Esophagus muscularis mucosa (tissue), 4 donors: ENCODE measurements around the gene MEGF8. TPM values are rescaled to one million over a fixed set of nuclear protein-coding genes. Genes with fewer than 3 reads are reported as not detected.

Source experiments
- DNase-seq: peaks from one replicate; pipeline ENCODE4 v3.0.0-alpha.2; 2017; ENCODE audit errors: extremely low spot score
- H3K27ac ChIP-seq, 4 donors: fragments of 200-600 bp; sonication (generic); replicated peaks in 1 of 4; 1 replicate in 3 of 4; 2 replicates in 1 of 4; pipeline ENCODE4 v1.5.1; 2016 to 2019; ENCODE audit warnings: mild to moderate bottlenecking in 1 of 4
- H3K27me3 ChIP-seq, 4 donors: fragments of 200-600 bp; sonication (generic); one replicate each; pipeline versions ENCODE4 v1.5.1 to v1.6.0; 2016 to 2019
- H3K36me3 ChIP-seq, 4 donors: fragments of 200-600 bp; sonication (generic); one replicate each; pipeline ENCODE4 v1.5.1; 2016 to 2019
- H3K4me1 ChIP-seq, 4 donors: fragments of 200-600 bp; sonication (generic); one replicate each; pipeline ENCODE4 v1.5.1; 2016 to 2019
- H3K4me3 ChIP-seq, 4 donors: fragments of 200-600 bp; sonication (generic); 1 replicate in 2 of 4; 2 replicates in 2 of 4; pipeline ENCODE4 v1.5.1; 2016 to 2019; ENCODE audit warnings: mild to moderate bottlenecking in 4 of 4, moderate library complexity in 1 of 4
- H3K9me3 ChIP-seq, 4 donors: fragments of 200-600 bp; sonication (generic); 1 replicate in 3 of 4; 2 replicates in 1 of 4; pipeline ENCODE4 v1.5.1; 2016 to 2019
- EP300 ChIP-seq: sonication (generic); formaldehyde crosslinking; IDR thresholded peaks from one replicate; pipeline ENCODE4 v1.6.1; 2017; ENCODE audit warnings: antibody characterized with exemption
- POLR2A ChIP-seq: fragments of 450-650 bp; IDR thresholded peaks from one replicate; pipeline ENCODE4 v1.6.1; 2017; ENCODE audit warnings: antibody characterized with exemption, moderate library complexity, mild to moderate bottlenecking, low read depth
- POLR2AphosphoS5 ChIP-seq, 2 donors: sonication (generic); formaldehyde crosslinking; IDR thresholded peaks; one replicate each; pipeline ENCODE4 v1.6.1; 2017; ENCODE audit warnings: antibody characterized with exemption in 2 of 2
- WGBS: methylation state at CpG from one replicate; pipeline ENCODE4 v1.1.5; 2018; 5-methylcytosine and 5-hydroxymethylcytosine counted together
- intact Hi-C: fragments of 100-400 bp; cut with DNase I; formaldehyde crosslinking; loops from one replicate; pipeline ENCODE4 v1.15.1; 2023
- total RNA-seq, 4 donors: library from RNA; depleted of rRNA; stranded (reverse); fragments of >200 nt; gene quantifications; one replicate each; pipeline versions ENCODE4 v1.1.0 to v1.2.1, GENCODE V29; 2016
- TF ChIP-seq, protein P1 (sequence below), 3 experiments: fragments of 200-600 bp in 2 of 3; fragments of 450-650 bp in 1 of 3; sonication (generic) in 2 of 3; IDR thresholded peaks; one replicate each; pipeline ENCODE4 v1.5.1; 2017 to 2019; ENCODE audit warnings: antibody characterized with exemption in 3 of 3, mild to moderate bottlenecking in 2 of 3, moderate library complexity in 1 of 3

The MEGF8 gene
- total RNA-seq, 4 donors from 2014 or later = 18.2 to 46.2 (median 25.5) TPM

DNA sequence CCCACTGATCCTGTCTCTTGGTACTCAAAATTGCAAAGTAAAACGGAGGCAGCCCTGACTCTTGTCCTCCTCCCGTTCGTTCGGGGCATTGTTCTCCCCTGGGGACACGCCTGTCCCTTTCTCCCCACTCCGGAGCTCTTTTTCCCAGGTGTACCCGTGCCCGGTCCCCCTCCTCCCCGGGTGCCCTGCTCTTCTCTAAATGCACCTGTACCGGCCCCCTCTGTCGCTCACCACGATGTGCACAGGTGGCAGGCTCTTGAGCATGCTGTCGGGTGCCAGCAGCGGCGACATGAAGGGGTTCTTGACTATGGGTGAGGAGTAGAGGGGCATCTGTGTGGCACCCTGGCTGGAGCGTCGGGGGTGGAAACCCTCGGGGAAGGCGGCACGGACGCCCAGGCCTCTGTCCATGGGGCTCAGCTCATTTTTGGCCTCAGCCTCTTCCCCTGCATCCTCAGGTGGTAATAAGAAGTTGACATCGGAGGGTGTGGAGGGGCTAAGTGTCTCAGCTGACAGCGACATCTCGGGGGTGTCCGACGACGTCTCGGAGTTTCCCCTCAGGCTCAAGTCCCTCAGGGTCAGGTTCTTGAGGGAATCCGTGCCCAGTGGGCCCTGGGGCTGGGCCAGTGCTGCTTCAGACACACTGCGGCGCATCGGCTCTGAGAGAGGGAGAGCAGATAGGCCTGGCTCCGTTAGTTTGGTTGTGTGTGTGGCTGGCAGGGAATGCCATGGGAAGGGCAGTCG is 77.1 kb downstream of the MEGF8 start:
- Histone ChIP-seq H3K4me3 (peak overlapping the region; percentile 69 to 73 (median 70)), H3K4me1 (peaks cover 18 to 31% (median 26%) of the 10 kb centered on the region in 4 donors), H3K36me3 (peaks cover 0 to 40% (median 9%) of the 10 kb centered on the region in 4 donors), H3K27me3 (no peaks in the 10 kb centered on the region), H3K27ac (peak overlapping the region in 3 of 4 donors; percentile 59 to 75 (median 72)), H3K9me3 (no peaks in the 10 kb centered on the region)
- intact Hi-C loops = no loop called here
- no peak for DNase-seq
- TF ChIP-seq, protein P1, sequence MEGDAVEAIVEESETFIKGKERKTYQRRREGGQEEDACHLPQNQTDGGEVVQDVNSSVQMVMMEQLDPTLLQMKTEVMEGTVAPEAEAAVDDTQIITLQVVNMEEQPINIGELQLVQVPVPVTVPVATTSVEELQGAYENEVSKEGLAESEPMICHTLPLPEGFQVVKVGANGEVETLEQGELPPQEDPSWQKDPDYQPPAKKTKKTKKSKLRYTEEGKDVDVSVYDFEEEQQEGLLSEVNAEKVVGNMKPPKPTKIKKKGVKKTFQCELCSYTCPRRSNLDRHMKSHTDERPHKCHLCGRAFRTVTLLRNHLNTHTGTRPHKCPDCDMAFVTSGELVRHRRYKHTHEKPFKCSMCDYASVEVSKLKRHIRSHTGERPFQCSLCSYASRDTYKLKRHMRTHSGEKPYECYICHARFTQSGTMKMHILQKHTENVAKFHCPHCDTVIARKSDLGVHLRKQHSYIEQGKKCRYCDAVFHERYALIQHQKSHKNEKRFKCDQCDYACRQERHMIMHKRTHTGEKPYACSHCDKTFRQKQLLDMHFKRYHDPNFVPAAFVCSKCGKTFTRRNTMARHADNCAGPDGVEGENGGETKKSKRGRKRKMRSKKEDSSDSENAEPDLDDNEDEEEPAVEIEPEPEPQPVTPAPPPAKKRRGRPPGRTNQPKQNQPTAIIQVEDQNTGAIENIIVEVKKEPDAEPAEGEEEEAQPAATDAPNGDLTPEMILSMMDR (IDR thresholded peaks at IDR 0.05) = no peak
- TF ChIP-seq EP300 (no peak), POLR2AphosphoS5 (IDR thresholded peaks at IDR 0.05) (no peak), POLR2A (no peak)
- 57% methylated on average over 23 of the region's 34 CpGs for WGBS

DNA sequence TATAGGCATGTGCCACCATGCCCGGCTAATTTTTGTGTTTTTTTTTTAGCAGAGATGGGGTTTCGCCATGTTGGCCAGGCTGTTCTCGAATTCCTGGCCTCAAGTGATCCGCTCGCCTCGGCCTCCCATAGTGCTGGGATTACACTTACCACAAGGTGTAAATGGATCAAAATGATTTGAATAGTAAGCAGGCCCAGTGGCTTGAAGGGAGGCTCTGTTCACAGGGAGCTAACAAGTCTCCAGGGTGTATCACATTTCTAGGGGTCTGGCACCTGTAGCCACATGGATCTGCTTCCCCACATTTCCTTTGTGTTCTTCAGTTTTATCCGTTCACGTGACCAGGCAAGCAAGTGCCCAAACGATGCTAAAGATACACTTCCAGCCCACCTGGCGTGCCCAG is 78.2 kb downstream of the MEGF8 start:
- no peak for DNase-seq
- Histone ChIP-seq H3K36me3 (peaks cover 0 to 45% (median 14%) of the 10 kb centered on the region in 4 donors), H3K9me3 (no peaks in the 10 kb centered on the region), H3K4me3 (no peak overlapping the region), H3K27ac (no peak overlapping the region), H3K27me3 (no peaks in the 10 kb centered on the region), H3K4me1 (peaks cover 11 to 26% (median 18%) of the 10 kb centered on the region in 4 donors)
- TF ChIP-seq, protein P1 (IDR thresholded peaks at IDR 0.05) = no peak
- TF ChIP-seq POLR2A (no peak), EP300 (no peak)
- 98% methylated on average over 10 of the region's 10 CpGs for WGBS
- intact Hi-C loops = no loop called here

DNA sequence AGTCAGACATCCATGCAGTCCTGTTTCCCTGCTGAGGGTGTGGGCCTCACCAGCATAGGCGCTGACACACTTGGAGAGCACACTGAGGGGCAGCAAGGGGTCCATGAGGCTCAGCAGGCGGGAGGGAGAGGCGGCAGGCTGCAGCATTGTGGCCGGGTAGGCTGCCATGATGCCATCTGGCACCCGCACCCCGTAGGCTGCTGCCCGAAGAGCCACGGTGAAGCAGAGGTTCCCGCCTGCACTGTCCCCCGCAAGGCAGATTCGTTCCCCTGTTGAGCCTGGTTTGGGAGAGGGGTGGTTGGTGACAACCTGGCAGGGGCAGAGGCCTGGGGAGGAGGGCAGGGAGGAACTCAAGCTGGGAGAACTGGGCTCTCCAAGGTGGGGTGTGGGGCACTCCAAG is 80.7 kb downstream of the MEGF8 start:
- intact Hi-C loops = no loop called here
- TF ChIP-seq POLR2A = no peak
- no peak for TF ChIP-seq POLR2AphosphoS5 (IDR thresholded peaks at IDR 0.05)
- TF ChIP-seq, protein P1 (IDR thresholded peaks at IDR 0.05) = no peak
- no peak for TF ChIP-seq EP300
- peaks cover 0 to 55% (median 14%) of the 10 kb centered on the region in 4 donors for H3K36me3 ChIP-seq
- peaks cover 21 to 27% (median 25%) of the 10 kb centered on the region in 4 donors for H3K4me1 ChIP-seq
- H3K4me3 ChIP-seq = no peak overlapping the region
- H3K27me3 ChIP-seq = no peaks in the 10 kb centered on the region
- DNase-seq = no peak
- WGBS = 97% methylated on average over 10 of the region's 11 CpGs
- H3K9me3 ChIP-seq = no peaks in the 10 kb centered on the region
- H3K27ac ChIP-seq = no peak overlapping the region

DNA sequence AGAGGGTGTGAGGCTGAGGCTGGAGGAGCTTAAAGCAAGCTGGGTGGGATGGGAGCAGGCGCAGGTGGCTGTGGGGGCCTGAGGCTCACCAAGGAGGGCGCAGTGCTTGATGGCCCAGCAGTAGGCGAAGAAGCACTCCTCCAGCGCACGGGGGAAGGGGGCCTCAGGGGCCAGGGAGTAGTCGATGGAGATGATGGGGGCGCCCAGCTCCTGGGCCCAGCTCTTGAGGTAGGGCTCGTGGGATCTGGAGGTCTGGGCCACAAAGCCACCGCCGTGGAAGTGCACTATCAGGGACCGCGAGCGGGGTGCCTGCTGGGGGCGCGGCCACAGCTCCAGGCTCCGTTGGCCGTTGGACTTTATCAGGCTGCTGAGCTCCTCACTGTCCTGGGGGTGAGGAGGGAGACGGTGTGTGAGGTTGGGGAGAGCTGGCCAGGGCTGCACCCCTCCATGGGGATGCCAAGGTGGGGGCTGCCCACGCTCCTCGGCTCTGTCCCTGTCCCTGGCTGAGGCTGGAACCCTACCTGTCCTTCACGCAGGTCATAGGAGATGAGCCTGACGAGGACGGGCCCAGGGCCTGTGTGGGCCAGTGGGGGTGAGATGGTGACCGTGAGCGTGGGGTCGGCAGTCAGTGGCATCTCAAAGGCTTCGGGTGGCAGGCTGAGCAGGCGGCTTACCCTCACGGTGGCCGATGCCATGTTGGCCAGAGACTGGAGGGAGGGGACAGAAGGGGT is 81.8 kb downstream of the MEGF8 start:
- intact Hi-C loops = no loop called here
- DNase-seq = no peak

More for the DNA sequence above, 81.8 kb downstream of the MEGF8 start:
- WGBS = 93% methylated on average over 28 of the region's 30 CpGs
- TF ChIP-seq POLR2A = no peak
- TF ChIP-seq POLR2AphosphoS5 (IDR thresholded peaks at IDR 0.05) = no peak
- TF ChIP-seq, protein P1 (IDR thresholded peaks at IDR 0.05) = no peak
- TF ChIP-seq EP300 = no peak
- no peaks in the 10 kb centered on the region for H3K27me3 ChIP-seq
- H3K4me1 ChIP-seq = peaks cover 9 to 26% (median 15%) of the 10 kb centered on the region in 4 donors
- no peak overlapping the region for H3K4me3 ChIP-seq
- peaks cover 0 to 55% (median 14%) of the 10 kb centered on the region in 4 donors for H3K36me3 ChIP-seq
- H3K9me3 ChIP-seq = no peaks in the 10 kb centered on the region
- no peak overlapping the region for H3K27ac ChIP-seq
